ENCODE data around the gene ENPP3. TPM values are rescaled to one million over a fixed set of nuclear protein-coding genes. Genes with fewer than 3 reads are reported as not detected.

The ENPP3 gene
- total RNA-seq, 1 experiment from 2014 or later = 0.45 TPM

DNA sequence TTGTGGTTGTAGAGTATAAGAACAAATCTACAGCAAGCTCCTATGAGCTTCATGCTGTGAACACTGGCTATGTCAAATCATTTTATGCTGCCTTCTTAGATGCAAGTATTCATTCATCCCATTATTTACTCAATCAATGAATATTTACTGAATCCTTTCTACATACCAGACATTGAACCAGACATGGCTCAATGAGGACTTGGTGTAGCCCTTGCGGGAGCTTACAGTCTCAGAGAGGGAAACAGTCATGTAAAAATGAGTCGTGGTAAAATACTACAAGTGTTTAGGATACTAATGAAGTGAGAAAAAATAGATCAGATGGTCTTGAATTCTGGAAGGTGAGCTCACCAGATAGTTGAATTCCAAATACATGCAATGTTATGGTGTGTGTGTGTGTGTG is 125.9 kb downstream of the ENPP3 start:
- POLR2A ChIA-PET (ENCODE audit: low non-redundant PET) = no interaction called here
- no peak for DNase-seq (ENCODE audit: low spot score)

DNA sequence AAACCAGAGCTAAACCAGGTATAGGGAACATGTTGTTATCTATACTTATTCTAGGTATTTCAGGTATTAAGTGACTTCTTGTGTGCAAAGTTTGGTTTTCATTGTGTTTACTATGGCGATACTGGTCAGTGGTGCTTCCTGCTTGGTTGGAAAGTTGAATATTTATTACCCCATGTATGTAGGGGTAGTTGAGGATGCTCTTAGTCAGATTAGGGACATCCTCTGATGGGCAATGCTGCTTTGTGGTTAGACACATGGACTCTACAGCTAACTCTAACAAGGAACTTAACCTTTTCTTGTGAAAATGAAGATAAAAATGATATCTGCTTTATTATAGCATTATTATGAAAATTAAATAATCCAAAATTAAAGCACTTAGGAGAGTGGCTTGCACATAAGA is 126.6 kb downstream of the ENPP3 start:
- CTCF ChIA-PET = no interaction called here

More for the DNA sequence above, 125.9 kb downstream of the ENPP3 start:
- intact Hi-C loops (cut with micrococcal nuclease; ENCODE audit: unreplicated experiment) = loop anchor here (2.0 to 5.0 kb wide), 2 partner anchors 381 to 640 kb away; no protein-coding TSS in a partner anchor
- peaks cover 65% of the 10 kb centered on the region for H3K4me1 ChIP-seq (ENCODE audit: insufficient read depth, low read length, poor library complexity, severe bottlenecking)
- H3K27me3 ChIP-seq (replicated peaks; ENCODE audit: insufficient read depth, low read depth, low read length, poor library complexity) = no peaks in the 10 kb centered on the region
- H3K4me3 ChIP-seq (ENCODE audit: low read depth, low read length, poor library complexity, severe bottlenecking) = no peak overlapping the region
- TF ChIP-seq, protein P1, sequence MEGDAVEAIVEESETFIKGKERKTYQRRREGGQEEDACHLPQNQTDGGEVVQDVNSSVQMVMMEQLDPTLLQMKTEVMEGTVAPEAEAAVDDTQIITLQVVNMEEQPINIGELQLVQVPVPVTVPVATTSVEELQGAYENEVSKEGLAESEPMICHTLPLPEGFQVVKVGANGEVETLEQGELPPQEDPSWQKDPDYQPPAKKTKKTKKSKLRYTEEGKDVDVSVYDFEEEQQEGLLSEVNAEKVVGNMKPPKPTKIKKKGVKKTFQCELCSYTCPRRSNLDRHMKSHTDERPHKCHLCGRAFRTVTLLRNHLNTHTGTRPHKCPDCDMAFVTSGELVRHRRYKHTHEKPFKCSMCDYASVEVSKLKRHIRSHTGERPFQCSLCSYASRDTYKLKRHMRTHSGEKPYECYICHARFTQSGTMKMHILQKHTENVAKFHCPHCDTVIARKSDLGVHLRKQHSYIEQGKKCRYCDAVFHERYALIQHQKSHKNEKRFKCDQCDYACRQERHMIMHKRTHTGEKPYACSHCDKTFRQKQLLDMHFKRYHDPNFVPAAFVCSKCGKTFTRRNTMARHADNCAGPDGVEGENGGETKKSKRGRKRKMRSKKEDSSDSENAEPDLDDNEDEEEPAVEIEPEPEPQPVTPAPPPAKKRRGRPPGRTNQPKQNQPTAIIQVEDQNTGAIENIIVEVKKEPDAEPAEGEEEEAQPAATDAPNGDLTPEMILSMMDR (conservative IDR thresholded peaks at IDR 0.05; ENCODE audit: low read depth, low read length) = no peak
- TF ChIP-seq EZH2 (IDR thresholded peaks at IDR 0.05; ENCODE audit: borderline replicate concordance, low read depth, low read length, poor library complexity, severe bottlenecking) = no peak
- H3K27ac ChIP-seq (ENCODE audit: low read depth, low read length, poor library complexity, severe bottlenecking) = peak overlapping the region; percentile 71
- no peaks in the 10 kb centered on the region for H3K36me3 ChIP-seq (ENCODE audit: insufficient read depth, low read length, poor library complexity, severe bottlenecking)
- CTCF ChIA-PET = no interaction called here
- no peaks in the 10 kb centered on the region for H3K9me3 ChIP-seq (ENCODE audit: low read depth, low read length, poor library complexity, severe bottlenecking)
- no TSS peak for BruUV-seq (replicated peaks)

DNA sequence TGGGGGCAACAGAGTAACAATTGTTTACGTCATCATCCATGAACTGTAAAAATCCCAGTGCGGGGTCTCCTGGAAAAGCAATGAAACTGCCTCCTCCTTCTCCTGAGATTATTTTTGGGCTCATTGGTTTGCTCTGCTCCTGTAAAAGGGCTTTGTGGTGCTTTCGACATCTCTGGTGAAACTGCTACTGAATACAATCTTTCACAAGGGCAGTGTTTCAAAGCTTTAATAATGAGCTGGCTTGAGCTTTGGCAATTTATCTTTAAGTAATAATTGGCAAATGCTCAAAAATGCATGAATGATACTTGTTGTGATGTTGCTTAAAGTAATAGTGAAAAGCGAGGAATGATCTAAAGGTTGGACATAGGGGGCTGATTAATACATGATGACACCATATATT is 127.2 kb downstream of the ENPP3 start:
- Histone ChIP-seq H3K36me3 (ENCODE audit: insufficient read depth, low read length, poor library complexity, severe bottlenecking) (no peaks in the 10 kb centered on the region), H3K4me1 (ENCODE audit: insufficient read depth, low read length, poor library complexity, severe bottlenecking) (peaks cover 65% of the 10 kb centered on the region), H3K9me3 (ENCODE audit: low read depth, low read length, poor library complexity, severe bottlenecking) (no peaks in the 10 kb centered on the region), H3K4me3 (ENCODE audit: low read depth, low read length, poor library complexity, severe bottlenecking) (no peak overlapping the region), H3K27me3 (replicated peaks; ENCODE audit: insufficient read depth, low read depth, low read length, poor library complexity) (no peaks in the 10 kb centered on the region), H3K27ac (ENCODE audit: low read depth, low read length, poor library complexity, severe bottlenecking) (peak overlapping the region; percentile 71)
- DNase-seq (ENCODE audit: low spot score) = no peak
- ChIA-PET CTCF (no interaction called here), POLR2A (ENCODE audit: low non-redundant PET) (no interaction called here)
- no TSS peak for BruUV-seq (replicated peaks)
- intact Hi-C loops (cut with micrococcal nuclease; ENCODE audit: unreplicated experiment) = loop anchor here (5.0 kb wide), 1 partner anchor 382 kb away; no protein-coding TSS in a partner anchor
- no peak for TF ChIP-seq EZH2 (IDR thresholded peaks at IDR 0.05; ENCODE audit: borderline replicate concordance, low read depth, low read length, poor library complexity, severe bottlenecking)
- TF ChIP-seq, protein P1 (conservative IDR thresholded peaks at IDR 0.05; ENCODE audit: low read depth, low read length) = no peak

More for the DNA sequence above, 126.6 kb downstream of the ENPP3 start:
- no peak for DNase-seq (ENCODE audit: low spot score)
- peak overlapping the region; percentile 71 for H3K27ac ChIP-seq (ENCODE audit: low read depth, low read length, poor library complexity, severe bottlenecking)
- no TSS peak for BruUV-seq (replicated peaks)
- intact Hi-C loops (cut with micrococcal nuclease; ENCODE audit: unreplicated experiment) = loop anchor here (2.0 to 5.0 kb wide), 2 partner anchors 381 to 641 kb away; no protein-coding TSS in a partner anchor
- no peaks in the 10 kb centered on the region for H3K9me3 ChIP-seq (ENCODE audit: low read depth, low read length, poor library complexity, severe bottlenecking)
- TF ChIP-seq, protein P1 (conservative IDR thresholded peaks at IDR 0.05; ENCODE audit: low read depth, low read length) = no peak
- TF ChIP-seq EZH2 (IDR thresholded peaks at IDR 0.05; ENCODE audit: borderline replicate concordance, low read depth, low read length, poor library complexity, severe bottlenecking) = no peak
- no peak overlapping the region for H3K4me3 ChIP-seq (ENCODE audit: low read depth, low read length, poor library complexity, severe bottlenecking)
- H3K27me3 ChIP-seq (replicated peaks; ENCODE audit: insufficient read depth, low read depth, low read length, poor library complexity) = no peaks in the 10 kb centered on the region
- POLR2A ChIA-PET (ENCODE audit: low non-redundant PET) = no interaction called here
- H3K36me3 ChIP-seq (ENCODE audit: insufficient read depth, low read length, poor library complexity, severe bottlenecking) = no peaks in the 10 kb centered on the region
- peaks cover 65% of the 10 kb centered on the region for H3K4me1 ChIP-seq (ENCODE audit: insufficient read depth, low read length, poor library complexity, severe bottlenecking)

Data from A673 (cell line).